MM.1S (cell line): Measurements from ENCODE around the gene CLCA4.

Source experiments
- EZH2phosphoT487 ChIP-seq: fragments of 300-600 bp; sonication (generic); IDR thresholded peaks from 2 replicates; pipeline ENCODE4 v1.6.1; 2018; ENCODE audit warnings: antibody characterized with exemption, low read length
- TF ChIP-seq, protein P1 (sequence below): fragments of 300-600 bp; sonication (generic); IDR thresholded peaks from 2 replicates; pipeline ENCODE4 v1.5.1; 2016; ENCODE audit warnings: antibody characterized with exemption, low read length, mixed read lengths

DNA sequence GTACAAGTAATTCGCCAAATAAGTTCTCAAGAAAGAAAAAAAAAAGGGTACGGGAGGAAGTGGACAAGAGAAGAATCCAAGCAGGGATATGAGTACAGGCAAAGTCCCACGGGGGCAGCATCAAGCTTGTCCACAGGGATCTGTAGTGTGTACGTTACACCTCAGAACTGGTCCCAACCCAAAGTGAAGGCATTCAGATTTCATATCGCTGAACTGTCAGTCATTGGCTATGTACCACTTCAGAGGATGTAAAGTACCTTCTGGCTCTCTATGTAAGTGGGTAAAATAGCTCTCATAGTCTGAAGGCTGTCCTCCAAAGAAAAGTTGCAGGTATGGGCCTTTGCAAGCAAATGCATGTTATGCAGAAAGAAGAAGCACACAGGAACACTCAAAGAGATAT, 8.1 kb upstream of the CLCA4 start:
- TF ChIP-seq, protein P1, sequence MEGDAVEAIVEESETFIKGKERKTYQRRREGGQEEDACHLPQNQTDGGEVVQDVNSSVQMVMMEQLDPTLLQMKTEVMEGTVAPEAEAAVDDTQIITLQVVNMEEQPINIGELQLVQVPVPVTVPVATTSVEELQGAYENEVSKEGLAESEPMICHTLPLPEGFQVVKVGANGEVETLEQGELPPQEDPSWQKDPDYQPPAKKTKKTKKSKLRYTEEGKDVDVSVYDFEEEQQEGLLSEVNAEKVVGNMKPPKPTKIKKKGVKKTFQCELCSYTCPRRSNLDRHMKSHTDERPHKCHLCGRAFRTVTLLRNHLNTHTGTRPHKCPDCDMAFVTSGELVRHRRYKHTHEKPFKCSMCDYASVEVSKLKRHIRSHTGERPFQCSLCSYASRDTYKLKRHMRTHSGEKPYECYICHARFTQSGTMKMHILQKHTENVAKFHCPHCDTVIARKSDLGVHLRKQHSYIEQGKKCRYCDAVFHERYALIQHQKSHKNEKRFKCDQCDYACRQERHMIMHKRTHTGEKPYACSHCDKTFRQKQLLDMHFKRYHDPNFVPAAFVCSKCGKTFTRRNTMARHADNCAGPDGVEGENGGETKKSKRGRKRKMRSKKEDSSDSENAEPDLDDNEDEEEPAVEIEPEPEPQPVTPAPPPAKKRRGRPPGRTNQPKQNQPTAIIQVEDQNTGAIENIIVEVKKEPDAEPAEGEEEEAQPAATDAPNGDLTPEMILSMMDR, result no peak
- TF ChIP-seq EZH2phosphoT487, result no peak
